A673 (cell line): ENCODE results near the gene COL5A1. TPM values are rescaled to one million over a fixed set of nuclear protein-coding genes. Genes with fewer than 3 reads are reported as not detected.

Experiments
- BruUV-seq: library from RNA; stranded (reverse); fragments of 400-500 nt; replicated peaks from 2 replicates; lab custom pipeline; 2021; lab: Mats Ljungman, UMichigan
- CTCF ChIA-PET: fragments of 300-600 bp; sonication (Branson Sonifier 250); formaldehyde crosslinking; loops from one replicate; lab custom pipeline; 2022; ENCODE audit warnings: antibody characterized with exemption; lab: Charles Lee
- POLR2A ChIA-PET: fragments of 300-600 bp; sonication (Branson Sonifier 250); formaldehyde crosslinking; loops from one replicate; lab custom pipeline; 2022; ENCODE audit warnings: antibody characterized with exemption; ENCODE audit not compliant: low non-redundant PET; lab: Charles Lee
- DNase-seq: peaks from one replicate; pipeline ENCODE4 v3.0.0-alpha.2; 2015; ENCODE audit warnings: low spot score
- H3K27ac ChIP-seq: fragments of 200-600 bp; sonication (generic); 2 replicates; pipeline ENCODE4 v1.5.1; 2016; ENCODE audit warnings: mixed run types, low read depth, mild to moderate bottlenecking, mixed read lengths, antibody characterized with exemption, low read length; ENCODE audit not compliant: poor library complexity, severe bottlenecking
- H3K27me3 ChIP-seq: fragments of 200-600 bp; sonication (generic); replicated peaks from 2 replicates; pipeline ENCODE4 v1.6.1; 2017; ENCODE audit warnings: mixed run types, low read depth, mild to moderate bottlenecking, mixed read lengths, antibody characterized with exemption, low read length; ENCODE audit not compliant: insufficient read depth, poor library complexity
- H3K36me3 ChIP-seq: fragments of 200-600 bp; sonication (generic); 2 replicates; pipeline ENCODE4 v1.6.1; 2016; ENCODE audit warnings: mixed run types, mild to moderate bottlenecking, mixed read lengths, antibody characterized with exemption, low read length; ENCODE audit not compliant: insufficient read depth, poor library complexity, severe bottlenecking
- H3K4me1 ChIP-seq: fragments of 200-600 bp; sonication (generic); 2 replicates; pipeline ENCODE4 v1.6.1; 2017; ENCODE audit warnings: mixed run types, mild to moderate bottlenecking, mixed read lengths, antibody characterized with exemption, low read length; ENCODE audit not compliant: insufficient read depth, poor library complexity, severe bottlenecking
- H3K4me3 ChIP-seq: fragments of 200-600 bp; sonication (generic); 2 replicates; pipeline ENCODE4 v1.5.1; 2016; ENCODE audit warnings: low read depth, mixed run types, mild to moderate bottlenecking, mixed read lengths, low read length; ENCODE audit not compliant: poor library complexity, severe bottlenecking
- H3K9me3 ChIP-seq: fragments of 200-600 bp; sonication (generic); 2 replicates; pipeline ENCODE4 v1.6.1; 2016; ENCODE audit warnings: mixed run types, low read depth, mild to moderate bottlenecking, mixed read lengths, antibody characterized with exemption, low read length; ENCODE audit not compliant: poor library complexity, severe bottlenecking
- CTCF ChIP-seq: fragments of 300-800, 200-600 bp; sonication (generic); conservative IDR thresholded peaks from 2 replicates; pipeline ENCODE4 v1.5.1; 2017; ENCODE audit warnings: low read depth, mild to moderate bottlenecking, antibody characterized with exemption, low read length, moderate library complexity, mixed read lengths
- EZH2 ChIP-seq: fragments of 200-600 bp; sonication (generic); IDR thresholded peaks from 2 replicates; pipeline ENCODE4 v1.6.1; 2017; ENCODE audit warnings: borderline replicate concordance, low read depth, mild to moderate bottlenecking, mixed read lengths, antibody characterized with exemption, low read length; ENCODE audit not compliant: poor library complexity, severe bottlenecking
- intact Hi-C: fragments of 100-400 bp; cut with micrococcal nuclease; formaldehyde crosslinking; loops from one replicate; pipeline ENCODE4 v1.10.0; 2022; ENCODE audit not compliant: unreplicated experiment
- total RNA-seq: library from RNA; stranded (reverse); gene quantifications from 2 replicates; pipeline ENCODE4 v1.2.3, GENCODE V29; 2021

COL5A1 gene
- total RNA-seq, 1 experiment from 2014 or later: 33.6 TPM

DNA sequence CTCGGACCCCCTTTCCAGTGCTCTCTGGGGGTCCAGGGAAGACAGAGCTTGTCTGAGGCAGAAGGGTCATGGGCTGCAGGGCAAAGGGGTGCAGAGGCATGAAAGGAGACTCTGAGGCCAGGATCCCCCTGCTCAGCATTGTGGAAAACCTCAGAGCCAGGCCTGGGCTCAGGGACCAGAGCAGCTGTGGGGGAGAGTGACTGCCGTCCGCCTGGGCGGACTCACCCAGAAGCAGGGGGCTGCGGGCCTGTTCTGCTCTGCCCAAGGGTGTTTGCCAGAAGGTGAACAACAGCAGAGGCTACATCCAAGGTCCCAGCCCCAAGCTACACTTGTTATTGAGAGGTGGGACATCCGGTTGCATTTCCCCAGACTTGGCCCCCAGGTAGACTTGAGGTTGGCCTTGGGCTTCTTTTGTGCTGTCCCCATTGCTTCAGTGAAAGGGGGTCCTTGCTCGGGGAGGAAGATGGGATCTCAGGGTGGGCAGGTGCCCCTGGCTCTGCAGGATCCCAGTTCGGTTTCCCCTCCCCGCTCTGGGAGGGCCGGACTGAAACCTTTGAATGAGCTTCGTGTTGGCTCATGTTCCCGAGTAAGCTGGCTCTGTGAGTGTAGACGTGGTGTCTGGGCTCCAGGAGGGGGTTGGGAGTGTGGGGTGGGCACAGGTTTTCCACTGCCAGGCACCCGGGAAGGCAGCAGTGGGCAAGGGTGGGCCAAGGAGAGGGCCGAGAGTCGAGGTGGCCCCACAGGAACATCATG is 92.1 kb downstream of the COL5A1 start:
- Histone ChIP-seq H3K27ac (no peak overlapping the region), H3K9me3 (no peaks in the 10 kb centered on the region), H3K27me3 (no peaks in the 10 kb centered on the region), H3K4me1 (no peaks in the 10 kb centered on the region), H3K4me3 (no peak overlapping the region), H3K36me3 (no peaks in the 10 kb centered on the region)
- no TSS peak for BruUV-seq
- ChIA-PET POLR2A (no interaction called here), CTCF (interaction anchor here (2.2 kb wide), 1 partner anchor 284 kb away, joined by 6 read pairs; no protein-coding TSS in a partner anchor)
- intact Hi-C loops: no loop called here
- no peak for DNase-seq
- TF ChIP-seq CTCF: no peak
- no peak for TF ChIP-seq EZH2

GRCh38 chr9:134734270-134734669 is 92.7 kb downstream of the COL5A1 start:
- H3K27ac ChIP-seq: no peak overlapping the region
- BruUV-seq: no TSS peak
- H3K4me1 ChIP-seq: no peaks in the 10 kb centered on the region
- no peaks in the 10 kb centered on the region for H3K9me3 ChIP-seq
- no peak for DNase-seq
- ChIA-PET POLR2A (no interaction called here), CTCF (interaction anchor here (2.2 kb wide), 1 partner anchor 284 kb away, joined by 6 read pairs; no protein-coding TSS in a partner anchor)
- no peaks in the 10 kb centered on the region for H3K27me3 ChIP-seq
- H3K36me3 ChIP-seq: no peaks in the 10 kb centered on the region
- no peak overlapping the region for H3K4me3 ChIP-seq
- no peak for TF ChIP-seq EZH2
- no peak for TF ChIP-seq CTCF
- intact Hi-C loops: no loop called here

DNA sequence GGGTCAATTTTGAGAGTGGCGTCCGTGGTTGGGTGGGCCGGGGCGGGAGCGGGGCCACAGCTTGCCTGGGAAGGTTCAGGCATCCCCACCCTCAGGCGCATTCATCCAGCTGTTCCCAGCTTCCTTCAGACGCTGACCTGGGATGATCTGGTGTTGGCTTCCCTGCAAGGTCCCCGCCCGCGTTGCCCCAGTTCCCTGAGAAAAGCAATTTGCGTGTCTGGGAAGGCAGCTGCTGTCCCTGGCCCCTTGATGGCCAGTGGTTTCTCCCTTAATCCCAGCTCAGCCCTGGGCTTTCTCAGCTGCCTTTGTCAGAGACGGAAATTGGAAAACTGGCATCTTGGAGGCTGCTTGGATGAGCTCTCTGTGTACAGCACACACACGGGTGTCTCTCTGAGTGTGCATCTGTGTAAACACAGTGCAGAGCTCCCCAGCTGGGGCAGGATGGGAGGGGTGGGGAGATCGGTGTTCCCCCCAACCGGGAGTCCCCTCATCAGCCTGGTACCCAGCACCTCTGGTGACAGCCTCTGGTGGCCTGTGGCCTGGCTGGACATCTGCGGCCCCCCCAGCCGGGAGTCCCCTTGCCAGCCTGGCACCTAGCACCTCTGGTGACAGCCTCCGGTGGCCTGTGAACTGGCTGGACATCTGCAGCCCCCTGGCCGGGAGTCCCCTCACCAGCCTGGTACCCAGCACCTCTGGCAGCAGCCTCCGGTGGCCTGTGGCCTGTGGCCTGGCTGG is 94.0 kb downstream of the COL5A1 start:
- no peak for TF ChIP-seq EZH2
- no peak for TF ChIP-seq CTCF
- Histone ChIP-seq H3K9me3 (no peaks in the 10 kb centered on the region), H3K4me3 (no peak overlapping the region), H3K4me1 (no peaks in the 10 kb centered on the region), H3K27me3 (no peaks in the 10 kb centered on the region), H3K27ac (no peak overlapping the region), H3K36me3 (no peaks in the 10 kb centered on the region)
- no peak for DNase-seq
- CTCF ChIA-PET: interaction anchor here (2.2 kb wide), 1 partner anchor 286 kb away, joined by 6 read pairs; no protein-coding TSS in a partner anchor
- POLR2A ChIA-PET: no interaction called here
- BruUV-seq: no TSS peak
- intact Hi-C loops: loop anchor here (5.0 kb wide), 1 partner anchor 38 kb away; no protein-coding TSS in a partner anchor
